ENCODE measurements around the gene CNTNAP2.

The CNTNAP2 gene

DNA sequence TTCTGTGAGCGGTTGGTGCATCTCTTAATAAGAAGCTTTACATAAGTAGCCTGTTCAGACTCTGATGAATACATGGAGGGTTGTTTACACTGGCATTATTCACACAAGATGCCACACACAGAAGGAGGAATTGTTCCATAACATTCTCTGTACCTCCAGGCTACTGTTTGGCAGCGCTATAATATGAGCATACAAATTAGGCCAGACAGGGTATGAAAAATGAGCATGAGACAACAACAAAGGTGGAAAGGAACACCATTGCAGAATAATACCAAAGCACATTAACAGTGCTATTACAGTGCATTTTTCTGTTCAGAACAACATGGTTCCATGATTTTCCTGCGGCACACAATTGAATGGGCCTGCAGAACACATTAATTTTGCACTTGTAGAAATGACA is 2056.8 kb downstream of the CNTNAP2 start:
- no peak for TF ChIP-seq JUND (IDR thresholded peaks at IDR 0.05; ENCODE audit: low read depth)
- DNase-seq (ENCODE audit: low read depth in 1 of 2, low spot score in 1 of 2), result peak in 1 of 2 experiments; percentile 36
- in situ Hi-C loops (cut with HindIII; ENCODE audit: low pct_unique_long_range_greater_than_20kb, low sequenced_read_pairs), result no loop called here

DNA sequence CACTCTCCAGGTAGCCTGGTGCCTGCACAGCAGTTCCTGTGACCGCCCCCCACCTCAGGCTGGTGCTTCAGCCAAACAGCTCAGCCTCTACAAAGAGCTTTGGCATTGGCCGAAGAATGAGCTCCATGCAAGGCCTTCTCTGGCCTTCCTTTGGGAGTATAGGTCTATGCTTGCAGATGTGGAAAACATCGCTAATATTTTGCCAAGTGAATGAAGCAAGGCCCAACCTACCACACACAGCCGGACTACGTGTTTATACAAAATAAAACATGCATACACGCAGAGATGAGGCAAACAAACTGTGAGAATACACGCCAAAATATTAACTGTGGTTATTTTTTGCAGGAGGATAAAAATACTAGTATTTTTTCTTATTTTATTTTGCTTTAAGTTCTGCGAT is 2057.8 kb downstream of the CNTNAP2 start:
- in situ Hi-C loops (cut with HindIII; ENCODE audit: low pct_unique_long_range_greater_than_20kb, low sequenced_read_pairs), result no loop called here
- TF ChIP-seq JUND (IDR thresholded peaks at IDR 0.05; ENCODE audit: low read depth), result no peak
- DNase-seq (ENCODE audit: low read depth in 1 of 2, low spot score in 1 of 2), result no peak

DNA sequence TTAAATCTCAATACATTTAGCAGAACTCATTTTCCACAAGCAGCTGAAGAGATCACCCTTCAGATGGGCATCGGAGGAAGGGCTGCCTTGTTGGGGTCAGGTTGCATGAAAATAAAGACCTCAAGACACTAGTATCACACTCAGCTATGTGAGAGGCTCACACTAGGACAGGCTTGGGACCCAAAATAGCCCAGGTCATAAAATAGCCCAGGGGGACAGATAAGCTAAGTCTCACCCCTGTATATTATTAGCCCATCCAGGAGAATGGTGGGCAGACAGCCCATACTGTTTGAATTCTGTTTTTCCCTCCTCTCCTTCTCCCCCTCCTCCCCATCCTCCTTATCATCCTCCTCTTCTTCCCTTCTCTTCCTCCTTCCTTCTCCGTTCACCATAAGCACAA is 2058.9 kb downstream of the CNTNAP2 start:
- TF ChIP-seq JUND (IDR thresholded peaks at IDR 0.05; ENCODE audit: low read depth), result no peak
- no peak for DNase-seq (ENCODE audit: low read depth in 1 of 2, low spot score in 1 of 2)
- in situ Hi-C loops (cut with HindIII; ENCODE audit: low pct_unique_long_range_greater_than_20kb, low sequenced_read_pairs), result no loop called here

DNA sequence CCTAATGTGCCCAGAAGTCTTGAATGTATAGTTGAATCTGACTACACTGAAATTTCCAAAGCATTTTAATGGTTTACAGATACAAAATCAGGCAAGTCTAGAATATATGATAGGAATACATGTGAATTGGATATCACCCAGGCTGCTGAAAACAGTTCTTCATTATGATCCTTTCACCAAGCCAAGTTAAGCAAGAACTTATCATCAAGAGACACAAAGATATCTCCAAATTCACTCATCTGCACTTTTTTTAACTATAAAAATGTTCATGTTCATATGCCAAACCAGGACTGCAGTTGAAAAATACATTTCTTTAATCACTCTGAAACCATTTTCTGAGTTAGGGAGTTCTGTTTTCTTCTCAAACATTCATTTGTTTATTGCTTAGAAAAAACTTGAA is 2061.4 kb downstream of the CNTNAP2 start:
- in situ Hi-C loops (cut with HindIII; ENCODE audit: low pct_unique_long_range_greater_than_20kb, low sequenced_read_pairs), result no loop called here
- TF ChIP-seq JUND (IDR thresholded peaks at IDR 0.05; ENCODE audit: low read depth), result no peak
- DNase-seq (ENCODE audit: low read depth in 1 of 2, low spot score in 1 of 2), result no peak

DNA sequence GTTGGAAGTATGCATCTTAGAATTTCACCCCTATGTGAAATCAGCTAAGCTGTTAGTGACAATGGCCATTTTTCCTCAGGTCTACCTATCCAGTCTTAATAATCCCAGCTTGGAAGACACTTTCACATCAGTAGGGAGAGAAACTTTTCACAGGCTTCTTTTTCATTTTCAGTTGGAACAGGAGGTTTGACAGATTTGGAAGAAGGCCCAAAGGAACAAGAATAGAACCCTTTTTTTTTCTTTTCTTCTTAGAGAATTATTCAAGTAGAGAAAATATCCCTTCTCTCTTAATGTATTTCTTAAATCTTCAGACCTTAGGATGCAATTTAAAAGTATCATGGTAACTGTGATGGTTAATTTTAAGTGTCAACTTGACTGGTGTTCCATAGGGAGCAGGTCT is 2063.5 kb downstream of the CNTNAP2 start:
- no peak for DNase-seq (ENCODE audit: low read depth in 1 of 2, low spot score in 1 of 2)
- no peak for TF ChIP-seq JUND (IDR thresholded peaks at IDR 0.05; ENCODE audit: low read depth)
- in situ Hi-C loops (cut with HindIII; ENCODE audit: low pct_unique_long_range_greater_than_20kb, low sequenced_read_pairs), result no loop called here

DNA sequence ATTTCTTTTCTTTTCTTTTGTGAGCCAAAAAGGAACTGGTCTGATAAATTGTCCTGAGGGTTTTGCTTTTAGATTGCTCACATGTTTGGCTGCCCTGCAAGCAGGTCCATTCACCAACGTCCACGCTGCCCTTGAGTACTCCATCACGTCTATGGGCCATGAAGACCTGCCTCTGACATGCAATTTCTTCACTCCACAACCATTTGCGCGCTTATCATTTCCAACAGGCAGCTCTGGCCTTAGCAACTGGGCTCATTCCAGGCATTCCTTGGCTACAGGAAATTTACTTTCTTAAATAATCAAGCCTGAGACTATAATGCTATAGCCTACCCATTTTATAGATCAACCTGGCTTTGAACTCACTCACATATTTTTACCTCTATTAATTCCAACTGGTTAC is 2065.7 kb downstream of the CNTNAP2 start:
- DNase-seq (ENCODE audit: low read depth in 1 of 2, low spot score in 1 of 2), result no peak
- TF ChIP-seq JUND (IDR thresholded peaks at IDR 0.05; ENCODE audit: low read depth), result no peak
- in situ Hi-C loops (cut with HindIII; ENCODE audit: low pct_unique_long_range_greater_than_20kb, low sequenced_read_pairs), result no loop called here

DNA sequence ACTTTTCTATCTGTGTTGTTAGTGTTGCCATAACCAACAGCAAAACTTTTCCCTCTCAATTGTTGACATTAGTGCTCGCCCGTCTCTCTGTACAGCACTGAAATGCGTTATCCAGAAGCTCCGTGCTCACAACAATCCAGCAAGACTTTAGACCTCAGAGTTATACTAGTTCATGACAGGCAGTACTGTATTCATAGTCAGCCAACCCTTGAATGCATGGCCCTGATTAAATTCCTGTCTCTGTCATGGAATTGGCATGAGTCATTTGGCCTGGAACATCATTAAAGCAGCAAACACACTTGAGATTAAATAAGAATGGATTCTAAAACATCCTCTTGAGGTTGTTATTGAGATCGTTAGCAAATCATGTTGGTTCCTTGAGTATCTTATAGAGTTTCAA is 2068.4 kb downstream of the CNTNAP2 start:
- in situ Hi-C loops (cut with HindIII; ENCODE audit: low pct_unique_long_range_greater_than_20kb, low sequenced_read_pairs), result no loop called here
- no peak for DNase-seq (ENCODE audit: low read depth in 1 of 2, low spot score in 1 of 2)
- TF ChIP-seq JUND (IDR thresholded peaks at IDR 0.05; ENCODE audit: low read depth), result no peak

DNA sequence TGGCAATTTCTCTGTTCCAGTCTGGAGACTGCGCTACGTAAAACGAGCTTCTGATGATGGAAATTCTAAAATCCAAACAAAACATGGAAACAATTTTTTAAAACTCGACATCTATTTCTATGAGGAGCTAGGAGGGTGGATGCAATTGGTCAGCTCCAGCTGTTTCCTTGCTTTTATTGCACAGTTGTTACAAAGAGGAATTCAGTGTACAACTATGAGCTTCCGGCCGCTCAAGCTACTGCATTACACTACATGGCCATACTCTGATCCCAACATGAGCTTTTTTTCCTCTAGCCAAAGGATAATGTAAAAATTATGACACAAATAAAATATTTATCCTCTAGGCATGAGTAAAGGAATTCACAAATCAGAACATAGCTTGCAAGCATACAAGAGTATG is 2070.9 kb downstream of the CNTNAP2 start:
- in situ Hi-C loops (cut with HindIII; ENCODE audit: low pct_unique_long_range_greater_than_20kb, low sequenced_read_pairs), result no loop called here
- TF ChIP-seq JUND (IDR thresholded peaks at IDR 0.05; ENCODE audit: low read depth), result no peak
- DNase-seq (ENCODE audit: low read depth in 1 of 2, low spot score in 1 of 2), result no peak

DNA sequence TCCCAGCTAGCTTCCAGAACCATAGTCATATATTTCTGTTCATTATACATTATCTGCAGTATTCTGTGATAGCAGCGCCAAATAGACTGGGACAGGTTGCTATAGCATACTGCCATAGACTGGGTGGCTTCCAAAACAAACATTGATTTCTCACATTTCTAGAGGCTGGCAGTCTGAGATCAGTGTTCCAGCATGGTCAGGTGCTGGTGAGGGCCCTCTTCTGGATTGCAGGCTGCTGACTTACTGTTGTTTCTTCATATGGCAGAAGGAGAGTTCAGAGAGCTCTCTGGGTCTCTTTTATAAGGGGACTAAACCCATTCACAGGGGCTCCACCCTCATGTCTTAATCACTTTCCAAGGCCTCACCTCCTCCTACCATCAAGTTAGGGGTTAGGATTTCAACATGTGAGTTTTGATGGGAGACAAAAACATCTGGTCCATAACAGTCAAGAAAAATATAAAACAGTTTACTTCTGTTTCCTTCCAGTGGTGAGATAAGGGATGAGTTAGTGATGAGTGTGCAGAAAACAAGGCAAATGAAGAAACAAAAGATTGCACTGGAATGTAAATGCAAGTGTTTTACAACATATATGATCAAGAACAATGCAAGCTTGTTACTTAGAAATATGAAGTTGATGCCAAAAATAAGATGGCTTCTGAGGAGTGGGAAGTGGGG is 2074.9 kb downstream of the CNTNAP2 start:
- in situ Hi-C loops (cut with HindIII; ENCODE audit: low pct_unique_long_range_greater_than_20kb, low sequenced_read_pairs), result no loop called here
- TF ChIP-seq JUND (IDR thresholded peaks at IDR 0.05; ENCODE audit: low read depth), result no peak
- no peak for DNase-seq (ENCODE audit: low read depth in 1 of 2, low spot score in 1 of 2)

DNA sequence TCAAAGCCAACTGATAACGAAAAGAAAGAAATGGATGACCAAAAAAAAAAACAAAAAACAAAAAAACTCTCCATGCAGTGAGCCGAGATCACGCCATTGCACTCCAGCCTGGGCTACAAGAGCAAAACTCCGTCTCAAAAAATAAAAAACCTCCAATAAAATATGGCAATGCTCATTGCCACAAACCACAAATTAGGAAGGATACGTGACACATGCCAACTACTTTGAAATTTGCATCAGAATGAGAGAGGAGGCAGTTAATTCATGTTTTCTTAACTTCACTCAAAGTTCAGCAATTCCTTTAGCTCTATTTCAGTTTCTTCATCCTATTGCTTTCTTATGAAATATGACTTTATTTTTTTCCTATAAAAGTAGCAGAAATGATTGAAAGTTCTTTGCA is 2075.9 kb downstream of the CNTNAP2 start:
- DNase-seq (ENCODE audit: low read depth in 1 of 2, low spot score in 1 of 2), result no peak
- in situ Hi-C loops (cut with HindIII; ENCODE audit: low pct_unique_long_range_greater_than_20kb, low sequenced_read_pairs), result no loop called here
- no peak for TF ChIP-seq JUND (IDR thresholded peaks at IDR 0.05; ENCODE audit: low read depth)

DNA sequence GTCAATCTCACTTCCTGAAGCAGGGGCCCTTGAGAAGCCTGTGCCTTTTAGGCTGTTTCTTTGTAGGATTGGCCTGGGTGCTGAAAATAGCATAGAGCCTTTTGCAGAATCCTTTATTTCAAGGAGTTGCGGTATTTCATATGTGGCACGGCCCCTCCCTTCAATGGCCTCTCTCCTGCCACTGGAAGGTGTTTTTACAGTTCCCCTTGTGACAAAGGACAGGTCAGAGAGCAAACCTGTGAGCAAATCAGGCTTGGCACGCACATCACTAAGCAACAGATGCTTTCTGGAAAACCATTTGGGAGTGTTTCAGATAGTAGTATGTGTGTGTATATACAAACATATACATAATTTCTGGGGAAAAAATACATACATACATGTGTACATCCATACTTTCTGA is 2085.4 kb downstream of the CNTNAP2 start:
- TF ChIP-seq JUND (IDR thresholded peaks at IDR 0.05; ENCODE audit: low read depth), result no peak
- in situ Hi-C loops (cut with HindIII; ENCODE audit: low pct_unique_long_range_greater_than_20kb, low sequenced_read_pairs), result no loop called here
- DNase-seq (ENCODE audit: low read depth in 1 of 2, low spot score in 1 of 2), result no peak

DNA sequence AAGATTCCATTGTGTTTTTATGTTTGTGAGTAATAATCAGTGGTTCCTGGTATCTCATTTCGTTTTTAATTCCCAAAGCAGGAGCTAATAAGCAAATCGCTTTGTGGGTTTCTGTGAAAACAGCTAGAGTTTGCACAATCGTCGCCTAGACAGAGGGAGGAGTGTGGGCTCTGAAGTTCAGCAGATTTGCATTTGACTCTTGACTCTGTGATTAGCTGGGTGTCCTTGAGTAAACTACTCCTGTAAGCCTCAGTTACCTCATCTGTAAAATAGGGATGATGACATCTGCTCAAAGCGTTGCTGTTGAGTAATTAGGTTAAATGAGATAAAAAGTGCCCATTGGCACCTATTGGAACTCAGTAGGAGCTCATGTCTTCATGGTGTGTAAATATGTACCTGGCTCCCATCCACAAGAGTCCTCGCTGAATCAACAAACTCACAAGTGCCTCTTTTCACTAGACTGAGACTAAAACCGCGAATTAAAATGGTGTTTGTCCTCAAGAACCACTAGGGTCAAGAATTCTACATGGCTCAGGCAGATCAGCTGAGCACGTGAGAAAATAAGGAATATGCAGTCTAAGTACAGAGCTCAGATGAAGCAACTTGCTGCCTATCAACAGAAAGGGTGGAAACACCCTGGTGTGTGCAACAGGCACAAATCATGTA is 2088.2 kb downstream of the CNTNAP2 start:
- in situ Hi-C loops (cut with HindIII; ENCODE audit: low pct_unique_long_range_greater_than_20kb, low sequenced_read_pairs), result no loop called here
- peak in 1 of 2 experiments; percentile 10 for DNase-seq (ENCODE audit: low read depth in 1 of 2, low spot score in 1 of 2)
- no peak for TF ChIP-seq JUND (IDR thresholded peaks at IDR 0.05; ENCODE audit: low read depth)

DNA sequence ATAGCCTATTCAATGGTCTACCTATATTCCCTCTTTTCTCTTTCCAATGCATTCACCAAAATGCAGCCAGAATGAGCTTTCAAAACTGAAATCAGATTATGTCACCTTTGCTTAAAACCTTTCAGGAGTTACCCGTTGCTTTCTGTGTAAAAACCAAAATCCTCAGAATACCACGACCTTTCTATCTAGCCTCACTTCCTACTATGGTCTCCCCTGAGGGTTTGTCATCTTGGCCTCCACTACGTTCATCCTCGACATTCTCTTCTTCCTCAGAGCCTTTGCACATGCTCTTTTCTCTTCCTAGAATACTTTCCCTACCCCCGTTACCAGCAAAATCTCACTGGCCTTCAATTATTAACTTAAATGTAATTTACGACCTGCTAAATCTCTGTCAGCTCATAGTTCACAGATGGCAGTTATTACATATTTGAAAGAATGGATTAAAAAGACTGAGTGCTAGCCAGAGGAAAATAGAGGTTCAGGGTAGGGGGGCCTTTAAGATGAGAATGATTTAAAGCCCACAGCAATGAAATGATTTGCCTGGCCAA is 2093.1 kb downstream of the CNTNAP2 start:
- no peak for DNase-seq (ENCODE audit: low read depth in 1 of 2, low spot score in 1 of 2)
- in situ Hi-C loops (cut with HindIII; ENCODE audit: low pct_unique_long_range_greater_than_20kb, low sequenced_read_pairs), result no loop called here
- TF ChIP-seq JUND (IDR thresholded peaks at IDR 0.05; ENCODE audit: low read depth), result no peak

Data from T47D (cell line).